GM19467 (cell line): ENCODE results near the gene SAP30BP.

Source experiments
- ATAC-seq: cut with Tn5 transposase; IDR thresholded peaks from one replicate; pipeline ENCODE4 v1.9.1; 2021; ENCODE audit warnings: mild to moderate bottlenecking, moderate library complexity; ENCODE audit not compliant: unreplicated experiment

Gene SAP30BP

GRCh38 chr17:75755990-75756389, 88.9 kb downstream of the SAP30BP start:
- no peak for ATAC-seq

- ATAC-seq, result no peak
Measured at GRCh38 chr17:75756451-75757085, 89.4 kb downstream of the SAP30BP start.

- no peak for ATAC-seq
Measured at GRCh38 chr17:75757086-75757681, 90.0 kb downstream of the SAP30BP start.
